Measurements from ENCODE around the gene SLC16A1. TPM values are rescaled to one million over a fixed set of nuclear protein-coding genes. Genes with fewer than 3 reads are reported as not detected.
A peak's percentile ranks its signal among the peaks of the same experiment; 100 is the strongest.
"Not testable (repeated sequence)": the region's sequence is repeated elsewhere in the genome, so short reads cannot be mapped to it uniquely, and the experiment has no call there.

Gene SLC16A1
- total RNA-seq, 2 experiments from 2014 or later, result 59.0 to 61.4 TPM

DNA sequence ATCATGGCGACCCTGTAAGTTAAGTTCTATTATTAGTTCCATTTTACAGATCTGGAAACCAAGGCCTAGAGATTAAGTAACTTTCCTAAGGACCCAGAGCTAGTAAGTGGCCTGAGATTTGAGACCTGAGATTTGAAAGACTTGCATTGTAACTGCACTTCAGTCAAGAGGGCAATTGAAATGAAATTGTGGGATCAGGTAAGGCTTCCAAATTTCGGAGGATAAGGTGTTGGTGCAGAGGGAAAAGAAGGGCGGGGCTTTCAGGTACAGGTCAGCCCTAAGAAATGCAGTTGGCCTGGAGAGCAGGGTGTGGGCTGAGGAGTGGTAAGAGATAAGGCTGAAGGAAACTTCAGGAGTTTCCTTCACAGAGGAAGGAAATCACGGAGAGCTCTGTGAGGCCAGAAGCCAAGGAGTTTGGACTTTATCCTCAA, 51.1 kb downstream of the SLC16A1 start:
- DNase-seq, result no peak
- POLR2A ChIA-PET, result interaction anchor here (1.1 to 1.3 kb wide), 4 partner anchors 15 to 168 kb away, joined by 3 to 4 read pairs (median 4); partner anchors contain the start of gene LRIG2
- Mint-ChIP-seq H3K27me3 (no peaks in the 10 kb centered on the region), H3K36me3 (ENCODE audit: low read depth) (peaks cover 11% of the 10 kb centered on the region), H3K9me3 (peaks cover 3% of the 10 kb centered on the region), H3K4me1 (peaks cover 35% of the 10 kb centered on the region), H3K27ac (peak overlapping the region; percentile 73), H3K4me3 (no peak overlapping the region)
- CTCF ChIA-PET, result interaction anchor here (0.6 to 2.4 kb wide), 5 partner anchors 23 to 168 kb away, joined by 3 to 11 read pairs (median 4); partner anchors contain the start of gene LRIG2

DNA sequence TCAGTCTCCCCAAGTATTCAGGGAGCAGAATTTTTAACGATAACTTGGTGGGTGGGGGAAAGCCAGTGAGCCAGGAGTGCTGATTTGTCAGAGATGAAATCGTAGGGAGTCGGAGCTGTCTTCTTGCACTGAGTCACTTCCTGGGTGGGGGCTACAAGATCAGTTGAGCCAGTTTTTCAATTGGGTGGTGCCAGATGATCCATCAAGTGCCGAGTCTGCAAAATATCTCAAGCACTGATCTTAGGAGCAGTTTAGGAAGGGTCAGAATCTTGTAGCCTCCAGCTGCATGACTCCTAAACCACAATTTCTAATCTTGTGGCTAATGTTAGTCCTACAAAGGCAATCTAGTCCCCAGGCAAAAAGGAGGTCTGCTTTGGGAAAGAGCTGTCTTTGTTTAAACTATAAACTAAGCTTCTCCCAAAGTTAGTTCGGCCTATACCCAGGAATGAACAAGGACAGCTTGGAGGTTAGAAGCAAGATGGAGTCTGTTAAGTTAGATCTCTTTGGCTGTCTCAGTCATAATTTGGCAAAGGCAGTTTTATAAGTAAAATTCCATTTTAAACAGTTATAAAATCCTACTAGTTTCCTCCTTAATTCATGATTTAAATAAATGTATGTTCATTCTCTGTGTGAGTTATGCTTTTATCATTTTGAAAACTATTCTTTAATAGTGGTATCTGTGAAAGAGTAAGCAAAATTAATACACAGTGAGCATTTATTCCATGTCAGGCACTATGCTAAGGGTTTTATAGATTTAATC, 51.7 kb downstream of the SLC16A1 start:
- H3K27me3 Mint-ChIP-seq, result no peaks in the 10 kb centered on the region
- DNase-seq, result peak; percentile 61
- ChIA-PET CTCF (interaction anchor here (0.8 to 2.4 kb wide), 4 partner anchors 22 to 168 kb away, joined by 3 to 11 read pairs (median 4); partner anchors contain the start of gene LRIG2), POLR2A (interaction anchor here (1.1 to 1.6 kb wide), 5 partner anchors 15 to 169 kb away, joined by 3 to 10 read pairs (median 4); partner anchors contain the start of genes LRIG2 and SLC16A1)
- H3K4me1 Mint-ChIP-seq, result peaks cover 35% of the 10 kb centered on the region
- peak overlapping the region; percentile 73 for H3K27ac Mint-ChIP-seq
- H3K9me3 Mint-ChIP-seq, result peaks cover 3% of the 10 kb centered on the region
- H3K4me3 Mint-ChIP-seq, result peak overlapping the region; percentile 25
- peaks cover 11% of the 10 kb centered on the region for H3K36me3 Mint-ChIP-seq (ENCODE audit: low read depth)

- DNase-seq, result no peak
- Mint-ChIP-seq H3K27ac (no peak overlapping the region), H3K4me1 (peaks cover 35% of the 10 kb centered on the region), H3K36me3 (ENCODE audit: low read depth) (peaks cover 8% of the 10 kb centered on the region), H3K9me3 (peaks cover 3% of the 10 kb centered on the region), H3K4me3 (no peak overlapping the region), H3K27me3 (no peaks in the 10 kb centered on the region)
- POLR2A ChIA-PET, result no interaction called here
- CTCF ChIA-PET, result interaction anchor here (1.6 to 2.4 kb wide), 2 partner anchors 22 to 170 kb away, joined by 5 to 11 read pairs; partner anchors contain the start of gene LRIG2
Observed at GRCh38 chr1:112902221-112902620, 53.8 kb downstream of the SLC16A1 start.

GRCh38 chr1:112901387-112901786, 54.6 kb downstream of the SLC16A1 start:
- ChIA-PET POLR2A (no interaction called here), CTCF (no interaction called here)
- DNase-seq, result no peak
- Mint-ChIP-seq H3K27ac (no peak overlapping the region), H3K36me3 (ENCODE audit: low read depth) (peaks cover 11% of the 10 kb centered on the region), H3K27me3 (no peaks in the 10 kb centered on the region), H3K4me3 (no peak overlapping the region), H3K4me1 (peaks cover 32% of the 10 kb centered on the region), H3K9me3 (peaks cover 3% of the 10 kb centered on the region)

DNA sequence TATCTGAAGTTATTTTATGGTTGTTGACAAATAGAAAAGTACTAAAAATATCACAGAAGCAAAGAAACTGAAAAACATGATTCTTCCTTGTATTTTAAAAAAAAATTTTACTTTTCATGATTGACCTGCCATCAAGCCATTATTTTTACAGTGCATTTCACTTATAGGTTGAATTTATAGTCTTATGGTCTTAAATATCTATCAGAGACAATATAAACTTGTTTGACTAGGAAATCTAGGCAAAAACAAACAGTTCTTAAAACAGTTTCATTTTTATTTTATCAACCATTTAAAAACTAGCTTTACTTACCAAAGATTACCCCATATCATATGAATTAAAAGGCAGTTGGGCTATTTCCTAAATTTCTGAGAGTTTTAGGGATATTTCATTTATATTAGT, 59.2 kb downstream of the SLC16A1 start:
- Mint-ChIP-seq H3K27ac (no peak overlapping the region), H3K27me3 (no peaks in the 10 kb centered on the region), H3K9me3 (peaks cover 16% of the 10 kb centered on the region), H3K4me1 (peaks cover 2% of the 10 kb centered on the region), H3K36me3 (ENCODE audit: low read depth) (peaks cover 6% of the 10 kb centered on the region), H3K4me3 (no peak overlapping the region)
- DNase-seq, result no peak
- ChIA-PET CTCF (no interaction called here), POLR2A (no interaction called here)

DNA sequence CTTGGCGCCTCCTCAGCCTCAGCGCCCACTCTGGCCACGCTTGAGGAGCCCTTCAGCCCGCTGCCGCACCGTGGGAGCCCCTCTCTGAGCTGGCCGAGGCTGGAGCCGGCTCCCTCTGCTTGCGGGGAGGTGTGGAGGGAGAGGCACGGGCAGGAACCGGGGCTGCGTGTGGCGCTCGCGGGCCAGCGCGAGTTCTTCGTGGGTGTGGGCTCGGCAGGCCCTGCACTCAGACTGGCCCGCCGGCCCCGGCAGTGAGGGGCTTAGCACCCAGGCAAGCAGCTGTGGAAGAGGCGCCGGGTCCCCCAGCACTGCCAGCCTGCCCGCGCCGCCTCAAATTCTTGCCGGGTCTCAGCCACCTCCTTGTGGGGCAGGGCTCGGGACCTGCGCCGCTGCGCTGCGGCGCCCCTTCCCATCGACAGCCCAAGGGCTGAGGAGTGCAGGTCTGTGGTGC, 61.4 kb downstream of the SLC16A1 start:
- CTCF ChIA-PET, result interaction anchor here (1.5 kb wide), 1 partner anchor 178 kb away, joined by 4 read pairs; the partner anchor contains the start of gene LRIG2
- DNase-seq, result no peak
- Mint-ChIP-seq H3K27me3 (no peaks in the 10 kb centered on the region), H3K9me3 (peaks cover 13% of the 10 kb centered on the region), H3K4me3 (no peak overlapping the region), H3K27ac (no peak overlapping the region), H3K36me3 (ENCODE audit: low read depth) (peaks cover 6% of the 10 kb centered on the region), H3K4me1 (no peaks in the 10 kb centered on the region)
- POLR2A ChIA-PET, result interaction anchor here (0.9 kb wide), 1 partner anchor 13 kb away, joined by 4 read pairs; no protein-coding TSS in a partner anchor

GRCh38 chr1:112894010-112894292, 62.0 kb downstream of the SLC16A1 start:
- POLR2A ChIA-PET, result no interaction called here
- peaks cover 13% of the 10 kb centered on the region for H3K9me3 Mint-ChIP-seq

GRCh38 chr1:112893288-112894009, 62.5 kb downstream of the SLC16A1 start:
- peaks cover 13% of the 10 kb centered on the region for H3K9me3 Mint-ChIP-seq
- no peak overlapping the region for H3K27ac Mint-ChIP-seq
- no peaks in the 10 kb centered on the region for H3K4me1 Mint-ChIP-seq
- no peak for DNase-seq
- CTCF ChIA-PET, result interaction anchor here (1.0 kb wide), 1 partner anchor 12 kb away, joined by 4 read pairs; no protein-coding TSS in a partner anchor
- POLR2A ChIA-PET, result interaction anchor here (0.6 to 1.3 kb wide), 2 partner anchors 11 to 60 kb away, joined by 3 read pairs; no protein-coding TSS in a partner anchor
- no peaks in the 10 kb centered on the region for H3K27me3 Mint-ChIP-seq
- peaks cover 6% of the 10 kb centered on the region for H3K36me3 Mint-ChIP-seq (ENCODE audit: low read depth)
- no peak overlapping the region for H3K4me3 Mint-ChIP-seq

More at GRCh38 chr1:112894010-112894292, 62.0 kb downstream of the SLC16A1 start:
- no peak overlapping the region for H3K27ac Mint-ChIP-seq
- DNase-seq, result no peak
- peaks cover 6% of the 10 kb centered on the region for H3K36me3 Mint-ChIP-seq (ENCODE audit: low read depth)
- CTCF ChIA-PET, result interaction anchor here (1.0 to 1.5 kb wide), 2 partner anchors 12 to 179 kb away, joined by 4 read pairs; partner anchors contain the start of gene LRIG2
- H3K4me3 Mint-ChIP-seq, result no peak overlapping the region
- H3K4me1 Mint-ChIP-seq, result no peaks in the 10 kb centered on the region
- no peaks in the 10 kb centered on the region for H3K27me3 Mint-ChIP-seq

DNA sequence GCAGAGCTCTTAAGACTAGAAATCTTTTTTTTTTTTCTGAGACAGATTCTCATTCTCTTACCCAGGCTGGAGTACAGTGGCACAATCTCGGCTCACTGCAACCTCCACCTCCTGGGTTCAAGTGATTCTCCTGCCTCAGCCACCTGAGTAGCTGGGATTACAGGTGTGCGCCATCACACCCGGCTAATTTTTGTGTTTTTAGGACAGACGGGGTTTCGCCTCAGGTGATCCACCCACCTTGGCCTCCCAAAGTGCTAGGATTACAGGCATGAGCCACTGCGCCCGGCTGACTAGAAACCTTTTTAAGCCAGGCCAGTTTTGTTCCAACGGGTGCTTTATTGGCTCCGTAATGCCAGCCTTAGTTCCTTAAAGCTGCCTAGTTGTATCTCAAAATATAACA, 66.1 kb downstream of the SLC16A1 start:
- not testable (repeated sequence) for H3K27me3 Mint-ChIP-seq; H3K4me3 Mint-ChIP-seq; H3K36me3 Mint-ChIP-seq (ENCODE audit: low read depth); H3K4me1 Mint-ChIP-seq; DNase-seq; H3K9me3 Mint-ChIP-seq; H3K27ac Mint-ChIP-seq
- POLR2A ChIA-PET, result interaction anchor here (1.4 kb wide), 1 partner anchor 14 kb away, joined by 4 read pairs; no protein-coding TSS in a partner anchor
- CTCF ChIA-PET, result interaction anchor here (0.9 to 1.2 kb wide), 2 partner anchors 17 to 183 kb away, joined by 3 read pairs; no protein-coding TSS in a partner anchor

- H3K27ac Mint-ChIP-seq, result no peak overlapping the region
- H3K4me3 Mint-ChIP-seq, result no peak overlapping the region
- no peaks in the 10 kb centered on the region for H3K36me3 Mint-ChIP-seq (ENCODE audit: low read depth)
- H3K9me3 Mint-ChIP-seq, result no peaks in the 10 kb centered on the region
- H3K27me3 Mint-ChIP-seq, result no peaks in the 10 kb centered on the region
- H3K4me1 Mint-ChIP-seq, result no peaks in the 10 kb centered on the region
- DNase-seq, result no peak
- ChIA-PET POLR2A (interaction anchor here (1.4 kb wide), 1 partner anchor 15 kb away, joined by 4 read pairs; no protein-coding TSS in a partner anchor), CTCF (interaction anchor here (0.8 kb wide), 1 partner anchor 9 kb away, joined by 3 read pairs; no protein-coding TSS in a partner anchor)
Observed at GRCh38 chr1:112889052-112889768, 66.8 kb downstream of the SLC16A1 start.

DNA sequence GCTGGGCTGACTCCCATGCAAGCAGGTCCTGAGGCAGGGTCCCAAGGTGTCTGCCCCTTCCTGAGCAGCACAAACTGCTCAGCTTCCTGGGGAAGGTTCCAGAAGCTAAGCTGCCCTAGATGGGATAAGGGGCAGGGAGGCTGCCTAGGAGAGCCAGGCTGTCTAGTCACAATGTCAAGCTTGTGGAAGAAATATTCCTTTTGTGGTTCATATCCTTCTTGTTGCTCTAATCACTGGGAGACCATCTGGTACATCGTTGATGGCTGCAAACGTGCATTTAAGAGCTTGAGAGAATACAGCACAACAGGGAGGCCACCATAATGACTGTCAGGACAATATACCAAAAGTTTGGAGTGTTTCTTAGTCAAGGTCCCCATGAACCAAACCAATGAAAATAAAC, 67.4 kb downstream of the SLC16A1 start:
- CTCF ChIA-PET, result interaction anchor here (0.8 kb wide), 1 partner anchor 8 kb away, joined by 3 read pairs; no protein-coding TSS in a partner anchor
- POLR2A ChIA-PET, result interaction anchor here (1.4 kb wide), 1 partner anchor 15 kb away, joined by 4 read pairs; no protein-coding TSS in a partner anchor
- DNase-seq, result no peak
- H3K27ac Mint-ChIP-seq, result no peak overlapping the region
- no peak overlapping the region for H3K4me3 Mint-ChIP-seq
- no peaks in the 10 kb centered on the region for H3K36me3 Mint-ChIP-seq (ENCODE audit: low read depth)
- no peaks in the 10 kb centered on the region for H3K27me3 Mint-ChIP-seq
- H3K9me3 Mint-ChIP-seq, result no peaks in the 10 kb centered on the region
- H3K4me1 Mint-ChIP-seq, result no peaks in the 10 kb centered on the region

DNA sequence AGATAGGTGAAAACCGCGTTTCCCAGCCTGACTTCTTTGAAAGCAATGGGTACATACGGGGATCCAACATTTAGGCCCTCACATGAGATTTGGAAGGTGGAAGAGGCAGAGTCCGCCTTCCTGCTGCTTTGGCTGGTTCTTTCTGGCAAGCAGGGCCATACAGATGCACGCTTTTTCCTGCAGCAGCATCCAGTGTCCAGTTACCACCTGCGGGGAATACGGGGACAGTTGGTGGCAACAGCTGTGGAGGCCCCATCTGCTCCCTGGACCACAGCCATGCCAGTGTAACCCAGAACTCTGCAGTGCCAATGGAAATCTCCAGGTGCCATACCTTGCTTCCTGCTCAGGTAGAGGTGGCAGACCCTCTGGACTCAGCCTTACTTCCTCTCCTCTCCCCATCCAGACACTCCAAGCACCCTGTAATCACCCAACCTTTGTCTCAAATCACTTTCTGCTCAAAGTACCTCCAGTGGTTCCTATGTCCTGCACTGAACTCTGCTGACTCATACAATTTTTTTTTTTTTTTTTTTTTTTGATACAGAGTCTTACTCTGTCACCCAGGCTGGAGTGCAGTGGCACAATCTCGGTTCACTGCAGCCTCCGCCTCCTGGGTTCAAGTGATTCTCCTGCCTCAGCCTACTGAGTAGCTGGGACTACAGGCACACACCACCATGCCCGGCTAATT, 68.3 kb downstream of the SLC16A1 start:
- Mint-ChIP-seq H3K27me3 (no peaks in the 10 kb centered on the region), H3K36me3 (ENCODE audit: low read depth) (no peaks in the 10 kb centered on the region), H3K4me1 (no peaks in the 10 kb centered on the region), H3K4me3 (no peak overlapping the region), H3K9me3 (no peaks in the 10 kb centered on the region), H3K27ac (no peak overlapping the region)
- POLR2A ChIA-PET, result no interaction called here
- CTCF ChIA-PET, result no interaction called here
- DNase-seq, result no peak

Measured in activated CD4-positive, alpha-beta memory T cell treated with anti-CD3 and anti-CD28 coated beads, Interleukin-2, amount 10 ng/mL, durations not matched to agents 7 days and 5 days (primary cell).